Measurements from ENCODE around the gene MYT1.

Gene MYT1

DNA sequence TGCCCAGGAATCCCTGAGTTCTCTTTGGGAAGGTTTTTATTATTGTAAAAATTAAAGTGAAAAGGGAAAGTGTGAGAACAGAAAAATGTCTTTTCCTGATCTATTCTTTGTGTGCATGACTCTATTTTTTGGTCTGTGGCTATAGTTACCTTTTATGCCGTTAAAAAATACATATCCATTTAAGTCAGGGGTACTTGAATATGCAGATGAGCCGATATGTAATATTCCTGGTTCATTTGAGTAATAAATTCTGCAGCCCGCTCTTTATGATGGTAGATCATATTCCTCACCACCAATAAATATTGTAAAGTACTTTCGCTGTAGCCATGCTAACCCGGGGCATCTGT is 503 bp upstream of the MYT1 start:
- CTCF ChIA-PET: no interaction called here
- no peak for DNase-seq (ENCODE audit: extremely low spot score)
- POLR2A ChIA-PET: no interaction called here
- no peak for TF ChIP-seq ZNF384 (IDR thresholded peaks at IDR 0.05)
- no peak for TF ChIP-seq BHLHE40 (IDR thresholded peaks at IDR 0.05; ENCODE audit: borderline replicate concordance)
- no peak for TF ChIP-seq L3MBTL2 (conservative IDR thresholded peaks at IDR 0.05)
- TF ChIP-seq FOXA1 (IDR thresholded peaks at IDR 0.05): no peak
- TF ChIP-seq NFRKB (IDR thresholded peaks at IDR 0.05): no peak
- TF ChIP-seq CTBP1 (IDR thresholded peaks at IDR 0.05; ENCODE audit: borderline replicate concordance): no peak
- no peak for TF ChIP-seq FOXK2 (IDR thresholded peaks at IDR 0.05)
- TF ChIP-seq, protein P1, sequence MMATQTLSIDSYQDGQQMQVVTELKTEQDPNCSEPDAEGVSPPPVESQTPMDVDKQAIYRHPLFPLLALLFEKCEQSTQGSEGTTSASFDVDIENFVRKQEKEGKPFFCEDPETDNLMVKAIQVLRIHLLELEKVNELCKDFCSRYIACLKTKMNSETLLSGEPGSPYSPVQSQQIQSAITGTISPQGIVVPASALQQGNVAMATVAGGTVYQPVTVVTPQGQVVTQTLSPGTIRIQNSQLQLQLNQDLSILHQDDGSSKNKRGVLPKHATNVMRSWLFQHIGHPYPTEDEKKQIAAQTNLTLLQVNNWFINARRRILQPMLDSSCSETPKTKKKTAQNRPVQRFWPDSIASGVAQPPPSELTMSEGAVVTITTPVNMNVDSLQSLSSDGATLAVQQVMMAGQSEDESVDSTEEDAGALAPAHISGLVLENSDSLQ (IDR thresholded peaks at IDR 0.05): no peak
- TF ChIP-seq TARDBP (IDR thresholded peaks at IDR 0.05): no peak

DNA sequence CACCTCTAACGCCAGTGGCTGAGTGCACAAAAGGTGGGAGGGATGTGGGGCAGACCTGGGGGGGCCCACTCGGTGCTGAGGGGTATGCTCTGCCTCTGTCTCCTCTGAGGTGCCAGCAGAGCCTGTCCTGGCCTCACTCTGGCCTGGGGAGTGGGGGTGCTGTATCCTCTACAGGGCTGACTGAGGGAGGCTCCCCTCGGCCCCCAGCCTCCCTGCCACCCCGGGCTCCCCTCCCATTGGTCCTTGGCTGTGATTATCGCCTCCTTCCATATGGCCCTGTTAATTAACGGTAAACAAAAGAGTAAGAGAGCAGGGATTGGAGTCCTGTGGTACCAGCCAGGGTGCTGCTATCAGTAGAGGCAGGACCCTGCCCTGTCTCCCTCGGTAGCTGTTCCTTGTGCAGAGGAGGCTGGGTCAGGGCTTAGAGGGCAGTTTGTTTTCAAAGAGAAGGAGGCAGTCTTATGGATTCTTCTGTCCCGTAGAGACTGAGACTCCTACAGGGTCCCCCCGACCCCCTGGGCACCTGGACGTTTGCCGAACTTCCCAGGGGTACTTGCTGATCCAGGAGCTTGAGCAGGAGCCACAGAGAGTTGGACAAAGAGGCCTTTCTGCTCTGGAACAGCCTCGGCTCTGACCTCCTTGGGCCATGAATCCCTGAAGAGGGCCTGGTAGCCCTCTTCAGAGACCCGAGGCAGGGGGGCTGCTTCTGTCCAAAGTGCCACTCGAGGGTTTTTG is 1.8 kb downstream of the MYT1 start:
- no peak for DNase-seq (ENCODE audit: extremely low spot score)
- no peak for TF ChIP-seq FOXK2 (IDR thresholded peaks at IDR 0.05)
- no peak for TF ChIP-seq FOXA1 (IDR thresholded peaks at IDR 0.05)
- no peak for TF ChIP-seq ARNT (IDR thresholded peaks at IDR 0.05)
- TF ChIP-seq L3MBTL2 (conservative IDR thresholded peaks at IDR 0.05): no peak
- no peak for TF ChIP-seq NFRKB (IDR thresholded peaks at IDR 0.05)
- TF ChIP-seq HDGF (IDR thresholded peaks at IDR 0.05; ENCODE audit: borderline replicate concordance): no peak
- no peak for TF ChIP-seq TARDBP (IDR thresholded peaks at IDR 0.05)
- TF ChIP-seq ELF4 (IDR thresholded peaks at IDR 0.05): no peak
- TF ChIP-seq LEF1 (IDR thresholded peaks at IDR 0.05; ENCODE audit: borderline replicate concordance): no peak
- no peak for TF ChIP-seq SP1 (IDR thresholded peaks at IDR 0.05)
- no peak for TF ChIP-seq SUZ12 (IDR thresholded peaks at IDR 0.05)
- TF ChIP-seq ZNF384 (IDR thresholded peaks at IDR 0.05): no peak
- TF ChIP-seq, protein P1 (IDR thresholded peaks at IDR 0.05): no peak
- TF ChIP-seq CTBP1 (IDR thresholded peaks at IDR 0.05; ENCODE audit: borderline replicate concordance): no peak
- TF ChIP-seq FOXM1 (IDR thresholded peaks at IDR 0.05; ENCODE audit: borderline replicate concordance): no peak
- no peak for TF ChIP-seq BHLHE40 (IDR thresholded peaks at IDR 0.05; ENCODE audit: borderline replicate concordance)
- POLR2A ChIA-PET: no interaction called here
- CTCF ChIA-PET: no interaction called here

DNA sequence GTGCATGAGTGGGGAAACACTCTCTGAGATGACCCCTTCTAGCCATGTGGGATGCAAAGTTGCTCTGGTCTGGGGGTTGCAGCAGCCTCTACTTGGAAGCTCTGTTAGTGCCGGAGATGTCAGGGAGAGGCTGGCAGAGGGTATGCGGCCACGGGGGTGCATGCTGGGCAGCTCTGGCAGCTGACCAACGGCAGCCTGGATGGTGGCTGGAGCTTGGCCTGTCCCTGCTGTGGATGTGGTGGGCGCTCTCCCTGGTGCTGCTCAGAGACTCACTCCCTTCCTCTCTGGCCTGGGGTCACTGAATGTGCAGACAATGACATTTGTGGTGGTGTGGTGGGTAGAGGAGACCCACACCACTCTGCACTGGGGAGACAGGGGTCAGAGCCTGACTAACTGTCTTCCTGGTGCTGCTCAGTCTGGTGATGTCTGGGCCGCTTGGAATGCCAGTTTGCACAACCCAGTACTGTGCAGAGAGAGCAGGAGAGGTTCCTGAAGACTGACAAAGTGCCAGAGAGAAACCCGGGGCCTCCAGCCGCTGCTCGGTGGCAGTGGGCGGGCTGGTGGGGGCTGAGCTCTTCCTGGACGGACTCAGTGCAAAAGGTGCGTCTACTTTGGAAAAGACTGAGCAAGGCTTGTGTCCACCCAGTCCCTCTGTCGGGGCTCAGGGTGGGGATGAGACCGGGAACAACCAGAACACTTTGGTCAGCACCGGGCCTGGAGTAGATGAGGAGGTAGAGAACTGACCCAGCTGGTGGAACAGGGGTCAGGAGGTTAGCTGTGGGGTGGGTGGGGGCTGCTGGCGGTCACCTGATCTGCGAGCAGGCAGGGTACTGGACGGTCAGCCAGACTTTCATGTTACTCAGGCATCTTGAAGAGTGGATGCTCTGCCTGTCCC is 2.7 kb downstream of the MYT1 start:
- DNase-seq (ENCODE audit: extremely low spot score): no peak
- ChIA-PET POLR2A (no interaction called here), CTCF (no interaction called here)
- no peak for TF ChIP-seq ELF4 (IDR thresholded peaks at IDR 0.05)
- TF ChIP-seq FOXM1 (IDR thresholded peaks at IDR 0.05; ENCODE audit: borderline replicate concordance): no peak
- TF ChIP-seq HDGF (IDR thresholded peaks at IDR 0.05; ENCODE audit: borderline replicate concordance): no peak
- no peak for TF ChIP-seq NFRKB (IDR thresholded peaks at IDR 0.05)
- TF ChIP-seq ZNF384 (IDR thresholded peaks at IDR 0.05): no peak
- no peak for TF ChIP-seq ARNT (IDR thresholded peaks at IDR 0.05)
- no peak for TF ChIP-seq L3MBTL2 (conservative IDR thresholded peaks at IDR 0.05)
- no peak for TF ChIP-seq CTBP1 (IDR thresholded peaks at IDR 0.05; ENCODE audit: borderline replicate concordance)
- TF ChIP-seq, protein P1 (IDR thresholded peaks at IDR 0.05): no peak
- TF ChIP-seq LEF1 (IDR thresholded peaks at IDR 0.05; ENCODE audit: borderline replicate concordance): no peak
- no peak for TF ChIP-seq TARDBP (IDR thresholded peaks at IDR 0.05)
- no peak for TF ChIP-seq FOXA1 (IDR thresholded peaks at IDR 0.05)
- TF ChIP-seq SUZ12 (IDR thresholded peaks at IDR 0.05): no peak
- no peak for TF ChIP-seq BHLHE40 (IDR thresholded peaks at IDR 0.05; ENCODE audit: borderline replicate concordance)

DNA sequence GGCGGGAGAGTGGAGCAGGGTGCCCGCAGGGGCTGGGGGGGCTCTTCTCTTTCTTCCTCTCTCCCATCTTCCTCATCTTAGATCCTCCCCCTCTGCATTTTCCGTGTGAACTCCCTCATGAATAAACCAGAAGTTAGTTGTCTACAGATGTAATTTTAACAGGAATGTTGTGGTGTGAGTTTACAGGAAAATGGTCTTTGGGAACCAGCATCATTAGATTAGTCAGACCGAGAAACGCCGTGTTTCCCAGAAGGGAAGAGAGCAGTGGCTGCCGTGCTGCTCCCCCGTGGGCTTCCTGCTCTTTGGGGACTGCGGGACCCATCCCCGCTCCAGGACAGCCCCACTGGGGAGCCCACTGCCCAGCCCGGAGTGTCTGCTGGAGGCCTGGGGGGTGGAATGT is 3.4 kb downstream of the MYT1 start:
- POLR2A ChIA-PET: no interaction called here
- CTCF ChIA-PET: no interaction called here
- TF ChIP-seq FOXK2 (IDR thresholded peaks at IDR 0.05): no peak
- TF ChIP-seq ARNT (IDR thresholded peaks at IDR 0.05): no peak
- TF ChIP-seq, protein P1 (IDR thresholded peaks at IDR 0.05): no peak
- TF ChIP-seq SUZ12 (IDR thresholded peaks at IDR 0.05): no peak
- TF ChIP-seq FOXM1 (IDR thresholded peaks at IDR 0.05; ENCODE audit: borderline replicate concordance): no peak
- TF ChIP-seq HDGF (IDR thresholded peaks at IDR 0.05; ENCODE audit: borderline replicate concordance): no peak
- no peak for TF ChIP-seq FOXA1 (IDR thresholded peaks at IDR 0.05)
- TF ChIP-seq NFRKB (IDR thresholded peaks at IDR 0.05): no peak
- TF ChIP-seq BHLHE40 (IDR thresholded peaks at IDR 0.05; ENCODE audit: borderline replicate concordance): no peak
- TF ChIP-seq ELF4 (IDR thresholded peaks at IDR 0.05): no peak
- no peak for TF ChIP-seq TARDBP (IDR thresholded peaks at IDR 0.05)
- no peak for DNase-seq (ENCODE audit: extremely low spot score)

DNA sequence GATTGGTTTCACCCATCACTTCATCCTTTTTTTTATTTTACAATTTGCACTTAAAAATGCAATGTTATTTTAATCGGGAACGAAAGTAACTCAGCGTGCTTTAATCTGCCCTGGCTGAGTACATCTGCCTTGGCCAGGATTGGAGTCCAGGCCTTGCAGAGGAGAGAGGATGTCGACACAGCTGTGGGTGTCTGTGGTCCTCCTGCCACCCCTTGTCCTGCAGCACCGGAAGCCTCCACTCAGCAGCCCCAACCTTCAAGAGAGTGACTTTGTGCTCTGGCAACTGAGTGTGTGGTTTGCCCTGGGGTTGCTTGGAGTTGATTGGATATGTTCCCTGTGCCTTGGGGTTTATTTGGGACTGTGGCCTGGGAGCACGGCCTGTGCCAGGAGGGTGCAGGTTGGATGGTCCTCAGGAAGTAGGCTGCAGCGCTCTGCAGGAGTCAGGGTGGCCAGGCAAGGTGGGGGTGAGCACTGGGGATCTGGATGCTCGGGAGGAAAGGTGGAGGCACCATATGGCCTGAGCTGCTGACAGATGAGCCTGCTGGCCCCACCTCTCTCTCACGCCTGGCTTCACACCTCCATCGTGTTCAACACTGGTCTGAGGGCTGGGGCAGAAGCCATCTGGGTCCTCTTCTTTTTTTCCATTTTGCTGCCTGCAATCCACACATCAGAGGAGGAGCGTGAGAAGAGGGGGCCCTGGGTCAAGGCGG is 4.3 kb downstream of the MYT1 start:
- DNase-seq (ENCODE audit: extremely low spot score): no peak
- ChIA-PET CTCF (no interaction called here), POLR2A (no interaction called here)

More for the DNA sequence above, 4.3 kb downstream of the MYT1 start:
- TF ChIP-seq TARDBP (IDR thresholded peaks at IDR 0.05) (no peak), FOXA1 (IDR thresholded peaks at IDR 0.05) (no peak), ELF4 (IDR thresholded peaks at IDR 0.05) (no peak), LEF1 (IDR thresholded peaks at IDR 0.05; ENCODE audit: borderline replicate concordance) (no peak), ARNT (IDR thresholded peaks at IDR 0.05) (no peak), ZNF384 (IDR thresholded peaks at IDR 0.05) (no peak), FOXM1 (IDR thresholded peaks at IDR 0.05; ENCODE audit: borderline replicate concordance) (no peak), BHLHE40 (IDR thresholded peaks at IDR 0.05; ENCODE audit: borderline replicate concordance) (no peak), FOXK2 (IDR thresholded peaks at IDR 0.05) (no peak)

Data from HEK293T (cell line).